ENCODE measurements around the gene TRIM33. TPM values are rescaled to one million over a fixed set of nuclear protein-coding genes. Genes with fewer than 3 reads are reported as not detected.

TRIM33 gene
- polyA plus RNA-seq, 1 of the 3 experiments (the other 2 are of a cell fraction), result 6.3 TPM

DNA sequence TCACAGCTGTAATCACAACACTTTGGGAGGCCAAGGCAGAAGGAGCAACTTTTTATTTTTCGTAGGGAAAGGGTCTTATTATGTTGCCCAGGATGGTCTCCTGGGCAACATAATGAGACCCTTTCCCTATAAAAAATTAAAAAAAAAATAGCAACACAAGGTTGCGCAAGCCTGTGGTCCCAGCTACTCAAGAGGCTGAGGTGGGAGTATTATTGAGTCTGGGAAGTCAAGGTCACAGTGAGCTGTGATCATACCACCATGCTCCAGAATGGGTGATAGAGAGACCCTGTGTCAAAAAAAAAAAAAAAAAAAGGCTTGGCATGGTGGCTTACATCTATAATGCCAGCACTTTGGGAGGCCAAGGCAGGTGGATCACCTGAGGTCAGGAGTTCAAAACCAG is 131.6 kb downstream of the TRIM33 start:
- no peak for TF ChIP-seq EP300 (IDR thresholded peaks at IDR 0.05; ENCODE audit: borderline replicate concordance in 1 of 2, low read depth in 1 of 2, low read length in 1 of 2)
- WGBS (ENCODE audit: low lambda C conversion rate), result 53% methylated on average over 2 of the region's 2 CpGs

DNA sequence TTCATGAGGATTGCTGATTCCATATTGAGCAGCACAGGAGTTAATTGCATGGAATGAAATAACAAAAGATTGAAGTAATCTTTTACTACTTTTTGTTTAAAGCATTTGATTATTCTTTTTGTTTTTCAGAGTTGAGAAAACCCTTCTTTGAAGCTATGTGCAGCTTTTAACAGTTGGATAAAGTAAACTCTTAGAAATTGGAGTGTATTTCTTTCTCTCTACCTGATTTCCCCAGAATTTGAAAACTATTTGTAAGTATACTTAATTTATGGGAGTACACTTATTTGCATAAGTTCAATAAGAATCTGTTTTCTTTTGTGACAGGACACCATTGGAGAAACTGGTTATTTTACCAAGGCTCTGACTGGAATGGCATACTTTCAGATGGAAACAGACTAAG is 133.6 kb downstream of the TRIM33 start:
- Histone ChIP-seq H3K79me2 (ENCODE audit: insufficient read depth) (no peaks in the 10 kb centered on the region), H3K4me3 (ENCODE audit: low read depth in 2 of 2, low read length in 1 of 2) (no peak overlapping the region), H3K4me1 (ENCODE audit: control insufficient read depth in 1 of 2, insufficient read depth in 2 of 2, low read depth in 1 of 2, low read length in 1 of 2) (no peaks in the 10 kb centered on the region), H3K4me2 (no peak overlapping the region), H3F3A (replicated peaks; ENCODE audit: insufficient read depth) (no peaks in the 10 kb centered on the region), H4K20me1 (ENCODE audit: insufficient read depth) (no peaks in the 10 kb centered on the region), H3K36me3 (replicated peaks in 1 of 2; ENCODE audit: control insufficient read depth in 1 of 2, insufficient read depth in 2 of 2, low read length in 1 of 2) (no peaks in the 10 kb centered on the region), H3K27me3 (ENCODE audit: insufficient read depth) (no peaks in the 10 kb centered on the region), H3K9me2 (no peaks in the 10 kb centered on the region), H3K9me3 (no peaks in the 10 kb centered on the region), H2AFZ (ENCODE audit: low read depth) (no peak overlapping the region), H3K9ac (no peak overlapping the region), H3K27ac (ENCODE audit: low read depth in 2 of 2, low read length in 1 of 2) (no peak overlapping the region)
- CTCF ChIA-PET, result no interaction called here
- TF ChIP-seq RXRA (IDR thresholded peaks at IDR 0.05; ENCODE audit: borderline replicate concordance, low read depth) (no peak), SIN3A (IDR thresholded peaks at IDR 0.05; ENCODE audit: borderline replicate concordance, low read depth, low read length) (no peak), FOXM1 (IDR thresholded peaks at IDR 0.05; ENCODE audit: low read depth) (no peak), NRF1 (IDR thresholded peaks at IDR 0.05; ENCODE audit: low read depth, low read length) (no peak), EP300 (IDR thresholded peaks at IDR 0.05; ENCODE audit: borderline replicate concordance in 1 of 2, low read depth in 1 of 2, low read length in 1 of 2) (no peak), FOXJ3 (CRISPR knock-in tag; IDR thresholded peaks at IDR 0.05) (no peak), NFIC (IDR thresholded peaks at IDR 0.05; ENCODE audit: borderline replicate concordance) (no peak), RFX5 (IDR thresholded peaks at IDR 0.05; ENCODE audit: low read length) (no peak), SMC3 (IDR thresholded peaks at IDR 0.05; ENCODE audit: low read depth, low read length) (no peak)
- TF ChIP-seq, protein P1, sequence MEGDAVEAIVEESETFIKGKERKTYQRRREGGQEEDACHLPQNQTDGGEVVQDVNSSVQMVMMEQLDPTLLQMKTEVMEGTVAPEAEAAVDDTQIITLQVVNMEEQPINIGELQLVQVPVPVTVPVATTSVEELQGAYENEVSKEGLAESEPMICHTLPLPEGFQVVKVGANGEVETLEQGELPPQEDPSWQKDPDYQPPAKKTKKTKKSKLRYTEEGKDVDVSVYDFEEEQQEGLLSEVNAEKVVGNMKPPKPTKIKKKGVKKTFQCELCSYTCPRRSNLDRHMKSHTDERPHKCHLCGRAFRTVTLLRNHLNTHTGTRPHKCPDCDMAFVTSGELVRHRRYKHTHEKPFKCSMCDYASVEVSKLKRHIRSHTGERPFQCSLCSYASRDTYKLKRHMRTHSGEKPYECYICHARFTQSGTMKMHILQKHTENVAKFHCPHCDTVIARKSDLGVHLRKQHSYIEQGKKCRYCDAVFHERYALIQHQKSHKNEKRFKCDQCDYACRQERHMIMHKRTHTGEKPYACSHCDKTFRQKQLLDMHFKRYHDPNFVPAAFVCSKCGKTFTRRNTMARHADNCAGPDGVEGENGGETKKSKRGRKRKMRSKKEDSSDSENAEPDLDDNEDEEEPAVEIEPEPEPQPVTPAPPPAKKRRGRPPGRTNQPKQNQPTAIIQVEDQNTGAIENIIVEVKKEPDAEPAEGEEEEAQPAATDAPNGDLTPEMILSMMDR (IDR thresholded peaks at IDR 0.05), result no peak
- TF ChIP-seq, protein P2, sequence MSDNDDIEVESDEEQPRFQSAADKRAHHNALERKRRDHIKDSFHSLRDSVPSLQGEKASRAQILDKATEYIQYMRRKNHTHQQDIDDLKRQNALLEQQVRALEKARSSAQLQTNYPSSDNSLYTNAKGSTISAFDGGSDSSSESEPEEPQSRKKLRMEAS (IDR thresholded peaks at IDR 0.05; ENCODE audit: low read depth), result no peak
- TF ChIP-seq, protein P3, sequence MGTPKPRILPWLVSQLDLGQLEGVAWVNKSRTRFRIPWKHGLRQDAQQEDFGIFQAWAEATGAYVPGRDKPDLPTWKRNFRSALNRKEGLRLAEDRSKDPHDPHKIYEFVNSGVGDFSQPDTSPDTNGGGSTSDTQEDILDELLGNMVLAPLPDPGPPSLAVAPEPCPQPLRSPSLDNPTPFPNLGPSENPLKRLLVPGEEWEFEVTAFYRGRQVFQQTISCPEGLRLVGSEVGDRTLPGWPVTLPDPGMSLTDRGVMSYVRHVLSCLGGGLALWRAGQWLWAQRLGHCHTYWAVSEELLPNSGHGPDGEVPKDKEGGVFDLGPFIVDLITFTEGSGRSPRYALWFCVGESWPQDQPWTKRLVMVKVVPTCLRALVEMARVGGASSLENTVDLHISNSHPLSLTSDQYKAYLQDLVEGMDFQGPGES (IDR thresholded peaks at IDR 0.05; ENCODE audit: low read depth, low read length), result no peak
- POLR2A ChIA-PET, result no interaction called here
- DNase-seq, result no peak

More for the DNA sequence above, 131.6 kb downstream of the TRIM33 start:
- Histone ChIP-seq H3K36me3 (replicated peaks in 1 of 2; ENCODE audit: control insufficient read depth in 1 of 2, insufficient read depth in 2 of 2, low read length in 1 of 2) (no peaks in the 10 kb centered on the region), H4K20me1 (ENCODE audit: insufficient read depth) (no peaks in the 10 kb centered on the region), H3K9me2 (no peaks in the 10 kb centered on the region), H3K79me2 (ENCODE audit: insufficient read depth) (no peaks in the 10 kb centered on the region), H3K27ac (ENCODE audit: low read depth in 2 of 2, low read length in 1 of 2) (no peak overlapping the region), H3K4me3 (ENCODE audit: low read depth in 2 of 2, low read length in 1 of 2) (no peak overlapping the region), H3K4me2 (no peak overlapping the region), H2AFZ (ENCODE audit: low read depth) (no peak overlapping the region), H3K4me1 (ENCODE audit: control insufficient read depth in 1 of 2, insufficient read depth in 2 of 2, low read depth in 1 of 2, low read length in 1 of 2) (no peaks in the 10 kb centered on the region), H3K27me3 (ENCODE audit: insufficient read depth) (no peaks in the 10 kb centered on the region), H3K9ac (no peak overlapping the region), H3K9me3 (no peaks in the 10 kb centered on the region), H3F3A (replicated peaks; ENCODE audit: insufficient read depth) (no peaks in the 10 kb centered on the region)
- CTCF ChIA-PET, result interaction anchor here (1.3 kb wide), 1 partner anchor 9 kb away, joined by 3 read pairs; no protein-coding TSS in a partner anchor
- POLR2A ChIA-PET, result no interaction called here
- DNase-seq, result no peak
